ENCODE measurements around the gene TMEM97. TPM values are rescaled to one million over a fixed set of nuclear protein-coding genes. Genes with fewer than 3 reads are reported as not detected.

TMEM97 gene
- total RNA-seq, 1 donor from 2014 or later = 2.3 TPM

DNA sequence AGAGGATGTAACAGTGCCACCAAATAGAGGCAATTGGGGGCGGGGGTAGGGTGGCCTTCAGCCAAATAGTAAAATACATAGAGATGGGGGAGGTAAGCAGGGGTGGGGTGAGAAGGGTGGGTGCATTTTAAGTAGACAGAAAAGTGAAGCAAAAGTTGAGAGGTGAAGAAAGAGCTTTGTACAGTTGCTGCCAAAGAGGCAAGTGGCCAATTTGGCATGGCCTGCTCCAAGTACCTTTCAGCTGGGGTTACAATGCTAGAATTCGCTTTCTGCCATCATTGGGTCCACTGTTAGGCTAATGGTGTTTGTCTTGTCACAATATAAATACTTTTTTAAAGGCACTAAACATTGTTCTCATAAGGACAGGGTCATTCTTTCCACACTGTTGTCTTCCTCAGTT, 5.2 kb upstream of the TMEM97 start:
- intact Hi-C loops (cut with DNase I) = no loop called here
- no peak for DNase-seq (ENCODE audit: missing footprints)
- no peak for ATAC-seq

DNA sequence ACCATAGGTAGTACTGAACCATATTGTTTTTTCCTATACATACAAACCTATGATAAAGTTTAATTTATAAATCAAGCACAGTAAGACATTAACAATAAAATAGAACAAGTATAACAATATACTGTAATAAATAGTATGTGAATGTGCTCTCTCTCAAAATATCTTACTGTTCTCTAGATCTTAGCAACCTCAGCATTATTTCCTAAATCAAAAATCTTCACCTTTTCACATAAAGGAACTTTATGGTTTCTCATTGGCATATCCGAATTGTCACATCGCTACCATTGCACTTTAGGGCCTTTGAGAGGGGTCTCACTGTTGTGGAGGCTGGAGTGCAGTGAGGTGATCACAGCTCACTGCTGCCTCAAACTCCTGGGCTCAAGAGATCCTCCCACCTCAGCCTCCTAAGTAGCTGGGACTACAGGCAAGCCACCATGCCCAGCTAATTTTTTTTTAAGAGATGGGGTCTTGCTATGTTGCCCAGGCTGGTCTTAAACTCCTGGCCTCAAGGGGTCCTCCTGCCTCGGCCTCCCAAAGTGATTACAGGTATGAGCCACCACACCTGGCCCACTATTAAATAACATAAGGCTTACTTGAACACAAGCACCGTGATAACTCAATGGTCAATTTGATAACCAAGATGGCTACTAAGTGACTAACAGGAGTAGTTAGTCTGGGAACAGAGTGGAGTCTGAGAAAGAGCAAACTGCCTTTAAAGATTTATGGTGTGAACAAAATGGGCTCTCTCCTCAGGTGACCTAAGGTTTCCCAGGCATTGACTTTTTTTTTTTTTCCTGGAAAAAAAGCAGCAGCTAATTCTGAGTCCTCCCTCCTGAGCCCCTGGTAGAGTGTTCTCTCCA, 2.9 kb upstream of the TMEM97 start:
- no peak for DNase-seq (ENCODE audit: missing footprints)
- ATAC-seq = no peak
- intact Hi-C loops (cut with DNase I) = no loop called here

DNA sequence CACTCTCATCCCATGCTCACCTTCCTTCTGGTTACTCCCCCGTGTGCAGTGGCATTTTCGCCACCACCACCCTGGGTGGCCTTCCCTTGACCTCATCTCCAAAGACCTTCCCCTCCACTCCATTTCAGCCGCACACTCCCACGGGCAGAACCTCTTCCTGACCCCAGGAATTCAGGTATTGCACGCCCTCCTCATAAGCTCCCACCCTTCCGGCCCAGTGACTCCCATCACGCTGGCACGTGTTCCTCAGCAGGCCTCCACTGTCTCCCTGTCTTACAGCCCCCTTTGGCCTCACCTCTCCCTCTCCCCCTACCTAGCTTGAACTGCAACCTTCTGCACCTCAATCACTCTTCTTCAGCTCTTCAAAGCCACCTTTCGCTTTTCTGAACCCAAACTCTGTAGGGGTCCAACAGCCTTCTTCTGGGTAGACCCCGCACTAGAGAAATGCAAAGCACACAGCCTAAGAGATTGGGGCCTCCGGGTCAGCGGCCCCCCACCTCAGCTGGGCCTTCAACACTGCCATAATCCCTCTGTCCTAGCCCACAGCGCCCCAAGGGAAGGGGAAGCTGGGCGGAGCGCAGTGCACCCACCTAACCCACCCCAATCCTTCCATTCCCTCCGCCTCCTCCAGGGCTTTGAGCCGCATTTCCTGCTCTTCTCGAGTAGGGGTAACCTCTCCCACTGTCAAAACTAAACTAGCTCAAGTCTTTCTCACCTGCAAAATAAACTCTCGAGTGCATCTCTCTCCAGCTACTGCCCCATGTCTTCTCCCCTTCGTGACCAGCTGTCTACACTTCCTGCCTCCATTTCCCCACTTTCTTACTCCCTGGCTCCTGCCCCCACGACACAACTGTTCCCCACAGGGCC, 1.7 kb upstream of the TMEM97 start:
- no peak for DNase-seq (ENCODE audit: missing footprints)
- intact Hi-C loops (cut with DNase I) = no loop called here
- ATAC-seq = no peak

DNA sequence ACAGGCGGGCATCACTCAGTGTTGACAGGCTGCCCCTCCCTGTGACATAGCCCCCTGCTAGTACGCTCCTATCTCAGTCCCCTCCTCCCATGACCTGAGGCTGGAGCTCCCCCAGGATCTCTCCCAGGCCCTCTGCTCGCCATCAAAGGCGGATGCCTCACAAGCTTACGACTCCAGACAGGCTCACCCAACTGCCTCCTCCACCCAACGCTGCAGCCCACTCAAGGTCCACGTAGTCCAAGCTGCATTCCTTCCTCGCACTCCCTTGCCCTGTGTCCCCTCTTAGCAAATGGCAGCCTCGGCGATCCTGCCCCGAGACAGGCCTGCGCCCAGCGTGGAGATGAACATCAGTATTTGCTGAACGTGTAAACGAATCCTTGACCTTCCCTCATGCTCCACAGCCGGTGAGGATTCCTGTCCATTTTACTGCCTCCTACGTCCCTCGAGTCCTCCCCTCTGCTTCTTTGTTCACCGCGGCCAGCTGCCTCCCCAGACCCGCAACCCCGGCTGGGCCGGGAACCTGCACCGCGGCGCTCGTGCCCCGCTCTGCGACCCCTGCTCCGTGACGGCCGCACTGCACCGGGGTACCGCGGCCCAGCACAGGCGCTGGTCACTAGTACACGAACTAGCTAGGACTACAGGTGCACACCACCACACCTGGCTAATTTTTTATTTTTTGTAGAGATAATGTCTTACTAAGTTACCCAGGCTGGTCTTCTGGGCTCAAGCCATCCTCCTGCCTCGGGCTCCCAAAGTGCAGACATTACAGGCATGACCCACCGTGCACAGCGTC, 838 bp upstream of the TMEM97 start:
- intact Hi-C loops (cut with DNase I) = no loop called here
- DNase-seq (ENCODE audit: missing footprints) (no peak), ATAC-seq (no peak)

DNA sequence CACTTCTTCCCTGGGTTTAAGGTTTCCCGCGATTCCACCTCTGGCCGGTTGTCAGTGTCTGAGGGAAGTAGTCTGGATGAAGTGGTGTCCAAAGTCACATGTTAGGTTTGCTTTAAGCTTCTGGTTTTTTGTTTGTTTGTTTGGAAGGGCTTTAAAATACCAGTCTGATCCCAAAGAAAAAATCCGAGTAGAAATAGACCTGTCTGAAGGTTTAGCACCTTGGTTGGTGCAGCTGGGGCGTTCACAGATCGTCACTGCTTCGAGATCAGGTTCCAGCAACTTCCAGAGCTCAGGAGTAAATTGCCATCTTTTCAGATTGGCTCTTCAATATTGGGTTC, 567 bp downstream of the TMEM97 start:
- intact Hi-C loops (cut with DNase I) = loop anchor here (1.0 kb wide), 1 partner anchor 15 kb away; no protein-coding TSS in a partner anchor
- no peak for ATAC-seq
- no peak for DNase-seq (ENCODE audit: missing footprints)

DNA sequence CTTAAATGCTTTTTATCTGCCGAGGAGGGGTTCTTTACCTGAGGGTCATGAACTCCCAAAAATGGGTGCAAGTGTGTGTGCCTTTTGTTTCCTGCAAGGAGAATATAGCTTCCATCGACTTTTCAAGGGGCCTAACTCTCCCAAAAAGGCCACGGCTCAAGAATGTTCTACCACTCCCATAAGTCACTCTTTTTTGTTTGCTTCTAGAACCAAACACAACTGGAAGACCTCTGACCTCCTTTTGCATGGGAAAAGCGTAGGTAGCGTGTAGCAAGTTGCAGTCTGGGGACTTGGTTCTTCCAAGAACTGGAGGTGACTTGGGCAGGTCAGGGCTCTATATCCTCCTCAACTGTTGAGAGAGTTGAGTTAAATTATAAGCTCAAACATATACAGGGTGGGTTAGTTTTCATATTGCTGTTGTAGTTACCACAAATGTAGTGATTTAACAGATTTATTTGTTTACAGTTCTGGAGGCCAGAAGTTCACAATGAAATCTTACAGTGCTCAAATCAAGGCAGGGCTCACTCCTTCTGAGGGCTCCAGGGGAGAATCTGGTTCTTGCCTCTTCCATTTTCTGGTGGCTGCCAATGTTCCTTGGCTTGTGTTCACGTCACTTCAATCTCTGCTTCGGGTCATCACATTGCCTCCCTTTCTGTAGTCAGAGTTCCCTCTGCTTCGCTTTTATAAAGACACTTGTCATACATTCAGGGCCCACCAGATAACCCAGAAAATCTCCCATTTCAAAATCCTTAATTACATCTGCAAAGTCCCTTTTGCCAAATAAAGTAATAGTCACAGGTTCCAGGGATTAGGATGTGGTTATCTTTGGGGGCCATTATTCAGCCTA, 1.4 kb downstream of the TMEM97 start:
- ATAC-seq (no peak), DNase-seq (ENCODE audit: missing footprints) (no peak)
- intact Hi-C loops (cut with DNase I) = no loop called here

DNA sequence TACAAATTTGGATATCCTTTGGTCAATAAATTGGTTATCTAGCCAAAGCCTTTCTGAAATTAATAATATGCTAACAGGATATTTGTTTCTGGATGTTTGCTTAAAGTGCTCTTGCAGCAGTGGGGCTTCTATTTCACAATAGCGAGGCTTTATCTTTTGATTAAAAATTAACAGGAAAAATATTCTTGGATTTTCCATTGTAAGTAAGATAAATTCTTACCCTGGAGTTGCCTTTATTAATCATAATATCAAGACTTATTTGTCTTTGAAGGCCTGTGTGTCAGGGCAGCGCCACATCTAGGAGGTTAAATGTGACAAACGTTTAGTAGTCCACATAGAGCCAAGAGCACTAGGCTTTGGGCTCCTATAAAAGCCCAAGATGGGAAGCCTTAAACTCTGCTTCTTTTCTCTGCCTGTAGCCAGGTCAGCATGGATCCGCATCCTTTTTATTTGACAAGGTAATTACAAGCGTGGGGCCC, 5.3 kb downstream of the TMEM97 start:
- ATAC-seq (no peak), DNase-seq (ENCODE audit: missing footprints) (no peak)
- intact Hi-C loops (cut with DNase I) = no loop called here

DNA sequence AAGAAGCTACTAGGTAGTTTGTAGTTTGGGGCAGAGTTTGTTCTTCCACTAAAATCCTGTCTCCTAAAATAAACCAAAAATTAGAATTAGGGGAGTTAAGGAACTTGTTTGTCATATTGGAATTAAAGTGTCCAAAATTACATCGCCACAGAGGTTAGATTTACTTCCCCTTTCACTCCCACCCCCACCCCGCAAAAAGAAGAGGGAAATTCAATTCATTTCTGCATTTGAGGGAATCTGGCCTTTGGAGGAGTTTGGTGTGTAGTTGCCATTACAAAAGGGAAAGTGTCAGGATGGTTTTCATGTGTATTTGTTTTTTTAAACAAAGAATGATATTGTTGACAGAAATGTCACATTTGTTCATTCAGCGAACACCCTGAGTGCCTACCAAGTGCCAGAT, 5.8 kb downstream of the TMEM97 start:
- intact Hi-C loops (cut with DNase I) = no loop called here
- DNase-seq (ENCODE audit: missing footprints) = no peak
- no peak for ATAC-seq

DNA sequence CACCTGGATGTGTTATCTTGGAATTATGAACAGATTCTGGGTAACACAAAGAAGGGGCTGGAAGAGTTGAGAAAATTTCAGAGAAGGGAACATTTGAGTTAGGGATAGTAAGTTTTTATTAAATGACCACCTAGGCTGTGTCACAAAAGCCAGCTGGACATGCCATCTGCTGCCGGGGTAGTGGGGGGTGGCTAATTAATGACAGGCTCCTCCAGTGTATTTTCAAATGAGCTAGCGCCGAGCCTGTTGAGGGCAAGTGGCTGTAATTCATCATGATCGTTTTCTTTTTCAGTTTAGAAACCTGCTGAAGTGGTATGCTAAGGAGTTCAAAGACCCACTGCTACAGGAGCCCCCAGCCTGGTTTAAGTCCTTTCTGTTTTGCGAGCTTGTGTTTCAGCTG, 6.2 kb downstream of the TMEM97 start:
- intact Hi-C loops (cut with DNase I) = no loop called here
- DNase-seq (ENCODE audit: missing footprints) (no peak), ATAC-seq (no peak)

DNA sequence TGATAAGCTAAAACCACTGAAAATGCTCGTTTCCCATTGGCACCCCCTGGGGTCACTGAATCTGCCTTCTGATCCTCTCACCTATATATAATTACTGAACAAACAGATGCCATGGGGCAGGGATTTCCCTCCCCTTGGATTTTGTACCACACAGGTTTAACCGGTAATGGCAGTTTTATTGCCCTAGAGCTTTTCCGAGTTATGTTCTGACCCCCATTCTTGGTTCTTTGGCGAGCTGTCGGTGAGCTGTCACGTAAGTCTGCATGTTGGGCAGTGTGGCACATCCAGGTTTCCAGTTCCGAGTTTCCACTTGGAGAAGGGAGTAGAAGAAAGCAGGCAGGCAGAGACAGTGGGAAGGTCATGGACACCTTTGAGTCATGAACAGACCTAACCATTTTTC, 7.1 kb downstream of the TMEM97 start:
- intact Hi-C loops (cut with DNase I) = no loop called here
- ATAC-seq = no peak
- DNase-seq (ENCODE audit: missing footprints) = no peak

DNA sequence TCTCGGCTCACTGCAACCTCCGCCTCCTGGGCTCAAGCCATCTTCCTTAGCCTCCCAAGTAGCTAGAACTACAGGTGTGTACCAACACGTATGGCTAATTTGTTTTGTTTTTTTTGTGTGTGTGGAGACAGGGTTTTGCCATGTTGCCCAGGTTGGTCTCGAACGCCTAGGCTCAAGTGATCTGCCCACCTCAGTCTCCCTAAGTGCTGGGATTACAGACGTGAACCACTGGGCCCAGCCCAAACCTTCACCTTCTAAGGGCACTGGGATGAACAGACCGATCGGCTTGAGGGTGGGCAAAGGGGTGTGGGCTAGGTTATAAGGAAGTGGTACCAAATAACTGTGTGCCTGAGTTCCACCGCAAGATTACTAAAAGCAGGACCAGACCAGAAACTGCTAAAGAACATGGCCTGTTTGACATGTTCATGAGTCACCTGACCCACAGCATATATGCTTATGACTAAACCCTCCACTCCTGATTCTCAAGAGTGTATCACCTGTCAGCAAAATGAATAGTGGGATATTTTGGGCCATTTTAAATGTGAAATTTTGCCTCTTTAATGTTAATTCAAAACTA, 8.1 kb downstream of the TMEM97 start:
- intact Hi-C loops (cut with DNase I) = no loop called here
- ATAC-seq (no peak), DNase-seq (ENCODE audit: missing footprints) (no peak)

DNA sequence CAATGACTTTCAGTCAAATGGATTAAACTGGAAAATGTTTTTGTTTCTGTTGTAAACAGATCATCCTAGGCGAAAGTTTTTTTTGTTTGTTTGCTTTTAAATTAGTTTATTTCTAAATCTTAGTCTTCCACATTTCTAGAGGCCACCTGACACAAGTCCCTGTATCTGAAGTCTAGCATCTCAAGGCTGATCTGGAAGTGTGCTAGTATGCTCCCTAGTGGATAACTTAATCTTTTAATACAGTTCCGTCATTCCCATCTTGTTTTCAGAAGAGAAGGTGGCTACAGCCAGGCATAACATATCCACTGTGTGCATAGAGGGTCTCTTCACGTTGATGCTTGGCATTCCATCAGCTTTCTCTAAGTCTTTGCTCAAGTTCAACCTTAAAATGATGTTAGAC, 8.7 kb downstream of the TMEM97 start:
- ATAC-seq (no peak), DNase-seq (ENCODE audit: missing footprints) (no peak)
- intact Hi-C loops (cut with DNase I) = no loop called here

DNA sequence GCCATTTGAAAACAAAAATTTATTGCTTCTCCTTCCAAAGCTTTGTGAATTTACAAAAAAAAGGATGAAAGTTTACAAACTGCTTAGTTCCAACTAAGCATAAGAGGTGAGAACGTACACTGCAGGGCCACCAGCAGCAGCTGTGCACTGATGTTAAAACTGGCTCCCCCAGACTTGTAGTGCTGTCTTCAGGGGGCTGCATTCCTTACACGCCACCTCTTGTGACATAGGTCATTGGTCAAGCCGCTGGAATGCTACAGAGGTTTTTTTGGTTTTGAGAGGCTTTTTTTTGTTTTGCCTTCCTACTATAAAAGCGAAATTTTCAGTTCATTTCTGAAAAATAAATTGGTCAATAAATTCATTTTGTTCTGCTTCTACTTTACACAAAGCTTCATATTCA, 9.3 kb downstream of the TMEM97 start:
- no peak for DNase-seq (ENCODE audit: missing footprints)
- intact Hi-C loops (cut with DNase I) = no loop called here
- ATAC-seq = no peak

DNA sequence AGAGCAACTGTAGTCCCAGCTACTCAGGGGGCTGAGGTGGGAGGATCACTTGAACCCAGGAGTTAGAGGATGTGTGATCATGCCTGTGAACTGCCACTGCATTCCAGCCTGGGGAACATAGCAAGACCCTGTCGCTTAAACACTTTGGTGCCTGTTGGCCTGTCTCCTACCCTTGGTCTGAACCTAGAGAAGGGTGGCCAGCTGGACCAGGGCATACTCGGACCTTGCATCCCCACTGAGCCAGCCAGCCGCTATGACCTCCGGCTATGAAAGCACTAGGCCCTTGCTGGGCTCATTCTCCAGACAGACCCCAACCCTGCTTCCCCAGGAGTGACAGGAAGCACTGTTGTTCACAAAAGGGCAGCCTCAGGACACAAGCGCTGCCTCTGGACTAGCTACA, 11.7 kb downstream of the TMEM97 start:
- intact Hi-C loops (cut with DNase I) = no loop called here
- ATAC-seq (no peak), DNase-seq (ENCODE audit: missing footprints) (no peak)

DNA sequence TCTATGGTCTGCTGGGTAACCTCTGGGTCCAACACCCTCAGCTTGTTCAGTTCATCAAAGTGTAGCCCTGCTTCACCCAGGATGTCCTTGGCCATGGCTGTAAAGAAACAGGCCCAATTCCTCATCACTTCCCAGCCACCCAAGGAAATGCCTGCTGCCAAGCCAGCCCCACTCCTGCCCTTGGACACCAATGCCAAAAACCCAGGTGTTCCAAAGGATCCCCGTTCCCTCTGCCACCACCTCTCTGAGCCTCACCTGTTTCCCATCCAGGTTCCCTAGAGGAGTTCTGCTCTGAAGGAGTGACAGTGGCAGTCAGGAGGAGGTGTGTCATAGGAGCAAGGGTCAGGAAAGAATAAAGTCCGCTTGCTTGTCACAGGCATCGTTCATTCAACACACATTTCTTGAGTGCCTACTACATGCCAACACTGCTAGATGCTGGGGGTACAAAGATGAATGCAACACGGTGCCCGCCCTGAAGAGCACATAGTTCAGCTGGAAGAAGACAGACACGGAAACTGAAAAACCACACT, 13.0 kb downstream of the TMEM97 start:
- intact Hi-C loops (cut with DNase I) = no loop called here
- ATAC-seq (no peak), DNase-seq (ENCODE audit: missing footprints) (no peak)

DNA sequence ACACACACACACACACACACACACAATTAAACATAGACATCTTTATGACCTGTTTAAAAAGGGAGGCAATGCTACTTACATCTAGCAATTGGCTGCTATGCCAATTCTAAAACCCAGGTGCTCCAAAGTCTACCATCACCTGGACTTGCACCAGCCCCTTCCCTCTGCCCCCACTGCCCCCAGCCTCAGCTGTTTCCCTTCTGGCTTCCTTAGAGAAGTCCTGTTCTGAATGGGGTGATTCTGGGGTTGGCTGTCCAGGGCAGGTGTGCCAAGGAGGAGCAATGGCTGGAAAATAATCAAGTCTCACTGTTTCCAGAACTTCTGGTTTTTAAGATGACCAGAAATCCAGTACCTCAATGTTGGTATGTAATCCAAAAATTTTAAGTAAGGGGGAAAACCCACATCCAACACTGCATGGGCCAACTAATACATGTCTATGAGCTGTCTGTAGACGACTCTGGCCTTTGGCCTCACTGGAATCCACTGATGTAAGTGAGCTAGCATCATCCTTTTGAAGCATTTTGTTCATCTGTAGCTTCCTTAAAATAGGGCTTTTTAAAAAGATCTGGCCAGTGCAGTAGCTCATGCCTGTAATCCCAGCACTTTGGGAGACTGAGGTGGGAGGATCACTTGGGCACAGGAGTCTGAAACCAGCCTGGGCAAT, 14.2 kb downstream of the TMEM97 start:
- no peak for DNase-seq (ENCODE audit: missing footprints)
- no peak for ATAC-seq
- intact Hi-C loops (cut with DNase I) = no loop called here

DNA sequence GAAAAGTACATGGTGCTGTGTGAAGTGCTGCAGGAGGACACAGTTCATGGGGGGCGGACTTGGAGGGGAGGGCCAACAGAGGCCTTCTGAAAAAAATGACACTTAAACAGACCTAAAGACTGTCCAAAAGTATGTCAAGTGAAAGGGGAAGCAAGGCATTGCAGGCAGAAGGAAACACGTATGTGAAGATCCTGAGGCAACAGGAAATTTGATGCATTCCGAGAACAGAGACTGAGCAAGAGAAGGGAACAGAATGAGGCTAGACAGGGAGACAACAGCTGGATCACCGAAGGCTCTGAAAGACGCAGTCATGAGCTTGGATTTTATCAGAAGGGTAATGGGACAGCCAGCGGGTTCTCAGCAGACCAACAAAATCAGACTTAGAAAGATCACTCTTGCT, 15.2 kb downstream of the TMEM97 start:
- DNase-seq (ENCODE audit: missing footprints) (no peak), ATAC-seq (no peak)
- intact Hi-C loops (cut with DNase I) = loop anchor here (1.0 kb wide), 1 partner anchor 15 kb away; the partner anchor contains the start of gene TMEM97
